Measurements from ENCODE around the gene NPAS2.

The NPAS2 gene

GRCh38 chr2:100819370-100820272 is at the start of gene NPAS2:
Gene NPAS2 (plus strand): TSS chr2:100820139. CDS start chr2:100904755, 84,616 bp downstream.
- peak in 1 of 2 experiments; percentile 16 for DNase-seq

- DNase-seq, result no peak
Measured at GRCh38 chr2:100771125-100771524, 48.8 kb upstream of the NPAS2 start.

GRCh38 chr2:100773538-100773937 is 46.4 kb upstream of the NPAS2 start:
- no peak for DNase-seq

- DNase-seq, result no peak
Measured at GRCh38 chr2:100776445-100776844, 43.5 kb upstream of the NPAS2 start.

- no peak for DNase-seq
Measured at GRCh38 chr2:100778637-100779450, 41.1 kb upstream of the NPAS2 start.

- no peak for DNase-seq
Measured at GRCh38 chr2:100779908-100780202, 40.1 kb upstream of the NPAS2 start.

GRCh38 chr2:100780203-100781008 is 39.5 kb upstream of the NPAS2 start:
- no peak for DNase-seq

- DNase-seq, result no peak
Measured at GRCh38 chr2:100781009-100781325, 39.0 kb upstream of the NPAS2 start.

- no peak for DNase-seq
Measured at GRCh38 chr2:100781523-100782379, 38.2 kb upstream of the NPAS2 start.

- DNase-seq, result no peak
Measured at GRCh38 chr2:100782380-100782878, 37.5 kb upstream of the NPAS2 start.

GRCh38 chr2:100783987-100784386 is 36.0 kb upstream of the NPAS2 start:
- DNase-seq, result no peak

- DNase-seq, result no peak
Measured at GRCh38 chr2:100784681-100785080, 35.3 kb upstream of the NPAS2 start.

GRCh38 chr2:100785626-100786296 is 34.2 kb upstream of the NPAS2 start:
- no peak for DNase-seq

GRCh38 chr2:100786297-100786658 is 33.7 kb upstream of the NPAS2 start:
- DNase-seq, result no peak

- DNase-seq, result no peak
Measured at GRCh38 chr2:100786985-100787384, 33.0 kb upstream of the NPAS2 start.

GRCh38 chr2:100789361-100789760 is 30.6 kb upstream of the NPAS2 start:
- DNase-seq, result no peak

GRCh38 chr2:100791294-100791935 is 28.5 kb upstream of the NPAS2 start:
- no peak for DNase-seq

GRCh38 chr2:100791936-100792308 is 28.0 kb upstream of the NPAS2 start:
- DNase-seq, result no peak

GRCh38 chr2:100793220-100793619 is 26.7 kb upstream of the NPAS2 start:
- no peak for DNase-seq

GRCh38 chr2:100793982-100794381 is 26.0 kb upstream of the NPAS2 start:
- no peak for DNase-seq

GRCh38 chr2:100796499-100797100 is 23.3 kb upstream of the NPAS2 start:
- no peak for DNase-seq
